T-helper 17 cell (primary cell): ENCODE measurements around the gene SRGAP2C. TPM values are rescaled to one million over a fixed set of nuclear protein-coding genes. Genes with fewer than 3 reads are reported as not detected.
"Not testable (repeated sequence)": the region's sequence is repeated elsewhere in the genome, so short reads cannot be mapped to it uniquely, and the experiment has no call there.

Experiments used
- ATAC-seq: fragments of 150-1000 bp; cut with Tn5 transposase; 2 replicates; pipeline ENCODE4 v1.10.0; 2021; ENCODE audit warnings: mild to moderate bottlenecking, moderate library complexity
- DNase-seq, 3 donors: peaks; one replicate each; pipeline versions ENCODE4 v3.0.0 to v3.0.0-alpha.2; 2020 to 2021
- H3K9me3 ChIP-seq: one replicate; pipeline ENCODE4 v1.7.0; 2013; ENCODE audit warnings: low read length, mild to moderate bottlenecking; ENCODE audit not compliant: control insufficient read depth, poor library complexity, severe bottlenecking
- H3K27ac Mint-ChIP-seq: one replicate; pipeline ENCODE4 v1.8.0; 2022; ENCODE audit warnings: mild to moderate bottlenecking, moderate library complexity, mixed read lengths
- H3K27me3 Mint-ChIP-seq: one replicate; pipeline ENCODE4 v1.8.0; 2022; ENCODE audit warnings: mixed read lengths
- H3K36me3 Mint-ChIP-seq: one replicate; pipeline ENCODE4 v1.8.0; 2022; ENCODE audit warnings: low read depth, mixed read lengths
- H3K4me1 Mint-ChIP-seq: one replicate; pipeline ENCODE4 v1.8.0; 2022; ENCODE audit warnings: mild to moderate bottlenecking, mixed read lengths
- H3K4me3 Mint-ChIP-seq: one replicate; pipeline ENCODE4 v1.8.0; 2022; ENCODE audit warnings: mild to moderate bottlenecking, moderate library complexity, mixed read lengths
- total RNA-seq, 4 donors: library from RNA in 2 of 4; stranded (reverse) in 2 of 4; gene quantifications; one replicate each; pipeline ENCODE4 v1.2.3 and lab custom pipeline; 2022 to 2026

The SRGAP2C gene
- total RNA-seq, 2 donors from 2014 or later = 19.7 to 31.7 TPM

DNA sequence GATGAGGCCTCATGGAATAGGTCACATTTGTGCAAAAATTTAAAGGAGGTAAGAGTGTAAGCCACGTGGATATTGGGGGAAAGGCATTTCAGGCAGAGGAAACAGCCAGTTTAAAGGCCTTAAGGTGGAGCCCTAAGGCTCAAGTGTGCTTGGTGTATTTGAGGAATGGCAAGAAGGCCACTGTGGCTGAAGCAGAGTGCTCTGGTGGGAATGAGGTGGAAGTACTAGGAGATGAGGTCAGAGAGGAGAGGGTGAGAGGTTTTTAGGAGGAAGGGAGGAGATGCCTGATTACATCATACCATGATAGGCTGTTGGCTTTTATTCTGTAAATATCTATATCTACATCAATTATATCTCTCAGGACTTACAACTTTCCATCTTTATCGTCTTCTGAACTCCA, 75.4 kb downstream of the SRGAP2C start:
- H3K4me3 Mint-ChIP-seq = not testable (repeated sequence)

DNA sequence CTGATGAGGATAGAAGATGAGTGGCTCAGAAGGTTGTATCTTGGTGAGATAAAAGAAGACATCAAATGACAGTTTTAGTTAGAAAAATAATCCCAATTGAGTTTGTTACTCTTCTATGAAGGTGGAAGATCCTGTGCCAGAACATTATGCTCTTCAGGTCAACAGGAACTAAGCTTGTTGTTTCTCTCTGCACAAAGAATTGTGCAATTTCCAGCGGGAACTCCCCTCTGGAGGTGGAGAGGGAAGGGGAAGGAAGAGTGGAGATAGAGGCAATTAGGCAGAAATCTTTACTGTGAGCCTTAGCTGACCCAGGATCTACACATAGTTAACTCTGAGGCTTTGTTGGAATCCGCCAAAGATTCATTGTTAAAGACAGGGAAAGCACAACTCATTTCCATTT, 77.4 kb downstream of the SRGAP2C start:
- ATAC-seq, H3K4me1 Mint-ChIP-seq, H3K36me3 Mint-ChIP-seq, H3K4me3 Mint-ChIP-seq, H3K27ac Mint-ChIP-seq, H3K27me3 Mint-ChIP-seq, DNase-seq, H3K9me3 ChIP-seq: not testable (repeated sequence)

More for the DNA sequence above, 75.4 kb downstream of the SRGAP2C start:
- DNase-seq, H3K27me3 Mint-ChIP-seq, H3K36me3 Mint-ChIP-seq, H3K4me1 Mint-ChIP-seq, H3K9me3 ChIP-seq, ATAC-seq, H3K27ac Mint-ChIP-seq: not testable (repeated sequence)

DNA sequence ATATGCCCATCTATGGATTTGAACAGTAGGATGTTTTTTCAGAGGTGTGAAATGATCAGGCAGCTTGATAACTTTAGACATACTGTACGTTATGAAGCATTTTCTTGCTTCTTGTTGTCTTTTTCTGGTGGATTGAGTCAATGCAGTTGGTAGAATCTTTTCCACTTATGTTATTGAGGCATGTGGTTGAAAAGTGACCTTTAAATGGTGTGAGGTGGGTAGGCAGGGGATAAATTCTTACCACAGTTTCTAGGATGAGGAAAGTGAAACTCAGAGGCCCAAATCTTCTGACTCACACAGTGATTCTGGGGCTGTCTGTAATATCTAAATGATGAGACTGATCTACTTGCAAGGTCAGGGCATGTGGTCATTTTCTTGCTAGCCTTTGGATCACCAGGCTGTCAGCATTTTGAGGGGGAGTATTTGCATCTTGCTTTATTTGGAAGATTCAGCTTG, 79.0 kb downstream of the SRGAP2C start:
- H3K4me3 Mint-ChIP-seq, H3K27me3 Mint-ChIP-seq, H3K4me1 Mint-ChIP-seq, H3K9me3 ChIP-seq, H3K36me3 Mint-ChIP-seq, DNase-seq, H3K27ac Mint-ChIP-seq: not testable (repeated sequence)
- ATAC-seq = peak; percentile 45

DNA sequence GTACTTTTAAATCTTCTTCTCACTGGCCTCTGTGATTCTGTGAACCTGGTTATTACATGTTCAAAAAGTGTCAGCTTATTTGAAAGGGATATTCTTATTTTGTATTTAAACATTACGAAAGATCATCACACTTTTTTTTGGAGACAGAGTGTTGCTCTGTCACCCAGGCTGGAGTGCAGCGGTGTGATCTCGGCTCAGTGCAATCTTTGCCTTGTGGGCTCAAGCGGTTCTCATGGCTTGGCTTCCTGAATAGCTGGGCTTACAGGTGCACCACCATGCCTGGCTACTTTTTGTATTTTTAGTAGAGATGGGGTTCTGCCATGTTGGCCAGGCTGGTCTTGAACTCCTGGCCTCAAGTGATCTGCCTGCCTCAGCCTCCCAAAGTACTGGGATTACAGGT, 82.3 kb downstream of the SRGAP2C start:
- not testable (repeated sequence) for H3K27me3 Mint-ChIP-seq, ATAC-seq, DNase-seq, H3K27ac Mint-ChIP-seq, H3K36me3 Mint-ChIP-seq, H3K4me1 Mint-ChIP-seq, H3K9me3 ChIP-seq, H3K4me3 Mint-ChIP-seq

DNA sequence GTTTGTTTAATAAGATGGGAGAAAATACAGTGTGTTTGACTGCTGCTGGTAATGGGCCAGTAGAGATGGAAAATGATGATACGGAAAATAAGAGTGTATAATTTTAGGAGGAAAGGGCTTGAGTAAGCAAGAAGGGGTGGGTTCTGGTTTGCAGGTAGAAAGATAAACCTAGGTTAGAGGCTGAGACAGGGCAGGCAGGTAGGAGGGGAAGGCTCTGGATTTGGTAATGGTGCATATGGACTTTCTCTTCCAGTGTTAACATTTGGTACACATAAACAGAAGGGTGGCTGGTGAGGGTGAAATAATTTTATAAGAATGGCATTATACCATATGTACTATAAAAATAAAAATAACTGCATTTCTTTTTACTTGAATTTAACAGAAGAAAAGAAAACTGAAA, 84.5 kb downstream of the SRGAP2C start:
- not testable (repeated sequence) for ATAC-seq, H3K9me3 ChIP-seq, H3K27me3 Mint-ChIP-seq, H3K36me3 Mint-ChIP-seq, H3K4me3 Mint-ChIP-seq, DNase-seq, H3K27ac Mint-ChIP-seq, H3K4me1 Mint-ChIP-seq

- Mint-ChIP-seq H3K27ac (peak overlapping the region; percentile 32), H3K4me3 (peak overlapping the region; percentile 78)
- DNase-seq, H3K27me3 Mint-ChIP-seq, H3K9me3 ChIP-seq, H3K4me1 Mint-ChIP-seq, H3K36me3 Mint-ChIP-seq: not testable (repeated sequence)
- peak; percentile 80 for ATAC-seq
Observed at GRCh38 chr1:121269973-121270372, 85.2 kb downstream of the SRGAP2C start.

DNA sequence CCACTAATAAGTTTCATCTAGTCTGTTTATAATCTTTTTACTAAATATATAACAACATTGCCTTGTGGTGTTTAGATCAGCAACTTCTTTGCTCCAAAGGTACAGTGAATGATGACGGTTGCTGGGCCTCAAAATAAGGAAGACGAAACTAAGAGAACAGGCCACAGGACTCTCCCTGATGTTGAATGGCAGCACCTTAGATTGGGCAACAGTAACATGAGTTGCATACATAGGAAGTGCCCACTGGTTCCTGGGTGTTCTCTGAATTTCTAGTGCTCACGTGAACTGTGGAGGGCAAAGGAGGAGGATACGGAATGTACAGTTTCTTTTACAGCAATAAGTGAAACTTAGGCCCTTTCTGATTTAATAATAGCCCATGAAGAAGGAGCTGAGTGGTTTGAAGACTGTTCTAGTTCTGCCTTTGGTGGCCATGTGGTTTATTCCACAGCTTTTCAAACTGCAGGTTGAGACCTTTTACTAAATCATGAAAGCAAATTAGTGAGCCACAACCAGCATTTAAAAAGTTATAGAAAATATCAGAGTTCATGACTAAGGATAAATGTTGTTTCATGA, 86.5 kb downstream of the SRGAP2C start:
- not testable (repeated sequence) for H3K4me3 Mint-ChIP-seq, H3K27ac Mint-ChIP-seq, H3K36me3 Mint-ChIP-seq, H3K4me1 Mint-ChIP-seq, DNase-seq, H3K9me3 ChIP-seq, H3K27me3 Mint-ChIP-seq
- peak; percentile 50 for ATAC-seq

DNA sequence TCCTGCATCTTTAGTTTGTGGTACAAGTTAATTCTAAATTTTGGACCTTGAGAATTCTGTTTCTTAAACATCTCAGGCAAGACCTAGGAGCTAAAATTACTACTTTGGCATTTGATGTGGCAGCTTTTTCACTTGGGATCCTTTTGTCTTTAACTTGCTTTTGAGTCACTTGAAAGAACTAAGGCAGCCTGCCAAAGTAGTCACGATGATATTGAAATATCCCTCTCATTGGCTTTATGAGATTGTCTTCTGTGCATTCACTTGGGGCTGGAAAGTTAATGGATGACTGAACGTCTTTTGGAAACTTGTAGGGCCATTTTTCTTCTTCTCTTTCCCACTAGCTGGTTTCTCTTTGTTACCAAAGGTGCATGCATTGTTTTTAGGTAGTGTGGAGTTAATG, 90.7 kb downstream of the SRGAP2C start:
- not testable (repeated sequence) for H3K4me1 Mint-ChIP-seq

DNA sequence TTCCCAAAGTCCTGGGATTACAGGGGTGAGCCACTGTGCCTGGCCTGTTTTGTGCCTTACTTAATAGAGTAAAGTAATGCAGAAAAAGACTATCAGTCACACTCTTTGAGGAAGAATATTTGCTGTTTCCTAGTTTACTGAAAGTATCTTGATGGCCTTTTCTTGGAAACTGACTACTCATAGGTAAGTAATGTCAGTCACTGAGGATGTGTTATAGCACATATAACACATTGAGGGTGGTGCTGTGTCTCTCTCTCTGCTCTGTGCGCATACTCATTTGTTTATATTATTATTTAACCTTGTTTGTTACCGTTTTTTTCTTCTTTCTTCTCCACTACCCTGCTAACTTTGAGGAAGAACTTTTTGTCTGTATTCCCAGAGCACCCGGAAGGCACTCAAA, 93.4 kb downstream of the SRGAP2C start:
- not testable (repeated sequence) for ATAC-seq, H3K36me3 Mint-ChIP-seq, H3K4me1 Mint-ChIP-seq, H3K9me3 ChIP-seq, H3K4me3 Mint-ChIP-seq, H3K27ac Mint-ChIP-seq, H3K27me3 Mint-ChIP-seq, DNase-seq

More for the DNA sequence above, 90.7 kb downstream of the SRGAP2C start:
- not testable (repeated sequence) for DNase-seq, H3K4me3 Mint-ChIP-seq, ATAC-seq, H3K36me3 Mint-ChIP-seq, H3K27me3 Mint-ChIP-seq, H3K9me3 ChIP-seq, H3K27ac Mint-ChIP-seq

DNA sequence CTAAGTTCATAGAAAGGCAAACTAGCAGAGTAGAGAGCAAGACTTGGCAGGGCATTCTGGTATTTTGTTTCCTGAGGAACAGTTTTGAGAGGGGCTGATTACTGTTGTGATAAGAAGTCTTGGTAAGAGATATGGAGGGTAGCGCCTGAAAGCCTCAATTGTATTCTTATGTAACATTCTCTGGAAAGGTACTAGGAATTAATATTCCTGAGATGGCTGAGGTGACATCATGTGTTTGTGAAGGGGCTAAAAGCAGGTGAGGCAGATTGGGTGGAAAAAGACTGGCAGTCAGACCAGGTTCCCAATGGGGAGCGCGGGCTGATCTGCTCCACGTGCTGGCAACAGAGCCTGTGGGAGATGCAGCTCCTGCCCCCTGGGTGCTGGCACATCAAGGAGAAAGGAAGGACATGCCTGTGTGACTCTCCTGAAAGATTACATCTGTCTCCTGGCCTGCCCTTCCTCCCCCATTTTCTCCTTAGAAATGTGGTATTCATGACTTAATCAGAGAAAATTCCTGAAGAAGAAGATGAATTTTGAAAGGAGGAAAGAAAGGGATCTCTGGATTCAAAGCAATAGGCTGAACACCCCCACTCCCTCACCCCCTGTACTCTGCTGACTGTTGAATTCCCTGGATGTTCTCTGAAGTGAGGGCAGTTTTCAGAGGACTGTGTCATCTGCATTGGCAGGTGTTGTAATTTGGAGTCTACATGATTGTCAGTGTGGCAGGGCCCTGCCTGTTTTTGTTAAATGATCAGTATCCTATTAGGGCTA, 94.2 kb downstream of the SRGAP2C start:
- H3K4me3 Mint-ChIP-seq, H3K27ac Mint-ChIP-seq, DNase-seq, H3K9me3 ChIP-seq, H3K4me1 Mint-ChIP-seq, ATAC-seq, H3K36me3 Mint-ChIP-seq, H3K27me3 Mint-ChIP-seq: not testable (repeated sequence)

DNA sequence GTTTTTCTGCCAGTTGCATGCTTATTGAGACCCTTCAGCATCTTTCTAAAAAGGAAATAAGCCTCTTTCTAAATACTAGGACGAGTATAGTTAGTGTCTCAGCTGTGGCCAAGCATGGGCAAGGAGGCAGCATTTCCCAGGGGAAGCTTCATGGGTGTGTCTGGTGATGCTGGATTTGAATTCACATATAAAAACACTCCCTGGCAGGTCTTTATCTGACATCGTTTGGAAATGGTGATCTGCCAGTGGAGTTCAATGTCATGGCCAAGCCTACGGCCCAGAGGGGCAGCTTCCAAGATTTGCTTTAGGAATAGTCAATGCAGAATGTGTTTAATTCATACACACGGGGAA, 94.7 kb downstream of the SRGAP2C start:
- not testable (repeated sequence) for H3K9me3 ChIP-seq, ATAC-seq, H3K27me3 Mint-ChIP-seq, H3K4me3 Mint-ChIP-seq, H3K36me3 Mint-ChIP-seq, DNase-seq, H3K4me1 Mint-ChIP-seq, H3K27ac Mint-ChIP-seq

GRCh38 chr1:121280699-121281317, 96.0 kb downstream of the SRGAP2C start:
- not testable (repeated sequence) for H3K4me1 Mint-ChIP-seq, H3K4me3 Mint-ChIP-seq

GRCh38 chr1:121281480-121281879, 96.7 kb downstream of the SRGAP2C start:
- DNase-seq, H3K27me3 Mint-ChIP-seq, H3K4me3 Mint-ChIP-seq, H3K27ac Mint-ChIP-seq, ATAC-seq, H3K36me3 Mint-ChIP-seq, H3K9me3 ChIP-seq, H3K4me1 Mint-ChIP-seq: not testable (repeated sequence)

More at GRCh38 chr1:121280699-121281317, 96.0 kb downstream of the SRGAP2C start:
- not testable (repeated sequence) for ATAC-seq, H3K9me3 ChIP-seq, H3K36me3 Mint-ChIP-seq, DNase-seq, H3K27me3 Mint-ChIP-seq, H3K27ac Mint-ChIP-seq
